CD4-positive, alpha-beta memory T cell (primary cell): Measurements from ENCODE around the gene TSPAN14. TPM values are rescaled to one million over a fixed set of nuclear protein-coding genes. Genes with fewer than 3 reads are reported as not detected.

Experiments
- CTCF ChIA-PET: fragments of 350-600 bp; sonication (Branson Sonifier 250); formaldehyde crosslinking; loops from one replicate; lab custom pipeline; 2021; ENCODE audit warnings: inconsistent platforms; ENCODE audit not compliant: partially characterized antibody; lab: Charles Lee
- POLR2A ChIA-PET: fragments of 350-600 bp; sonication (Branson Sonifier 250); formaldehyde crosslinking; loops from one replicate; lab custom pipeline; 2021; ENCODE audit not compliant: partially characterized antibody; lab: Charles Lee
- DNase-seq, 5 donors: peaks; one replicate each; pipeline versions ENCODE4 v3.0.0 to v3.0.0-alpha.2; 2020 to 2022; ENCODE audit warnings: mixed read lengths in 1 of 5
- H3K27ac ChIP-seq: one replicate; pipeline ENCODE4 v1.7.0; 2013; ENCODE audit warnings: low read depth, low read length
- H3K27me3 ChIP-seq: 2 replicates; pipeline ENCODE4 v1.7.0; 2013; ENCODE audit warnings: mild to moderate bottlenecking, low read length, moderate library complexity; ENCODE audit not compliant: insufficient read depth
- H3K36me3 ChIP-seq: 2 replicates; pipeline ENCODE4 v1.7.0; 2013; ENCODE audit warnings: mild to moderate bottlenecking, low read length, moderate library complexity; ENCODE audit not compliant: insufficient read depth
- H3K4me1 ChIP-seq: 2 replicates; pipeline ENCODE4 v1.7.0; 2013; ENCODE audit warnings: mild to moderate bottlenecking, low read length, moderate library complexity; ENCODE audit not compliant: insufficient read depth
- H3K4me3 ChIP-seq, 2 donors: one replicate each; pipeline ENCODE4 v1.7.0; 2013; ENCODE audit warnings: low read length in 2 of 2, mild to moderate bottlenecking in 1 of 2
- H3K9me3 ChIP-seq, 2 donors: one replicate each; pipeline ENCODE4 v1.7.0; 2013; ENCODE audit warnings: low read length in 2 of 2, control low read depth in 1 of 2; ENCODE audit not compliant: control insufficient read depth in 1 of 2
- H3K27ac Mint-ChIP-seq, 7 donors: one replicate each; pipeline ENCODE4 v1.8.0; 2020 to 2021; ENCODE audit warnings: mixed read lengths in 7 of 7, mild to moderate bottlenecking in 6 of 7, inconsistent platforms in 3 of 7, moderate library complexity in 3 of 7
- H3K27me3 Mint-ChIP-seq, 2 donors: one replicate each; pipeline ENCODE4 v1.8.0; 2020 to 2021; ENCODE audit warnings: mixed read lengths in 2 of 2
- H3K36me3 Mint-ChIP-seq, 2 donors: one replicate each; pipeline ENCODE4 v1.8.0; 2020 to 2021; ENCODE audit warnings: mixed read lengths in 2 of 2, inconsistent platforms in 1 of 2, mild to moderate bottlenecking in 1 of 2
- H3K4me1 Mint-ChIP-seq, 4 donors: one replicate each; pipeline ENCODE4 v1.8.0; 2020 to 2021; ENCODE audit warnings: mixed read lengths in 4 of 4, mild to moderate bottlenecking in 1 of 4
- H3K4me3 Mint-ChIP-seq, 8 donors: one replicate each; pipeline ENCODE4 v1.8.0; 2020 to 2021; ENCODE audit warnings: mixed read lengths in 8 of 8, mild to moderate bottlenecking in 7 of 8, moderate library complexity in 6 of 8, inconsistent platforms in 3 of 8
- H3K9me3 Mint-ChIP-seq, 8 donors: one replicate each; pipeline ENCODE4 v1.8.0; 2020 to 2021; ENCODE audit warnings: mixed read lengths in 8 of 8, mild to moderate bottlenecking in 5 of 8, inconsistent platforms in 3 of 8, moderate library complexity in 1 of 8
- intact Hi-C: fragments of 100-400 bp; cut with micrococcal nuclease; formaldehyde crosslinking; loops from one replicate; pipeline ENCODE4 v1.15.1; 2023
- polyA plus RNA-seq, 2 donors: library from polyadenylated mRNA; unstranded; fragments of 300-500 nt; fragmentation: Illumina TruSeq; gene quantifications; one replicate each; pipeline ENCODE4 v1.2.3, GENCODE V29; 2021
- total RNA-seq, 2 experiments: library from RNA; stranded (reverse); gene quantifications; one replicate each; pipeline ENCODE4 v1.2.3, GENCODE V29; 2021

Gene TSPAN14
- total and polyA plus RNA-seq, 4 experiments from 2014 or later, result 148 to 246 (median 152) TPM

GRCh38 chr10:80537736-80538480, 83.8 kb downstream of the TSPAN14 start, which contains the start of gene SH2D4B:
TSS of gene SH2D4B (plus strand) at chr10:80537902. CDS start at chr10:80538332, 430 bp downstream.
- peaks cover 7% of the 10 kb centered on the region for H3K4me1 ChIP-seq
- no peaks in the 10 kb centered on the region for H3K36me3 ChIP-seq
- Mint-ChIP-seq H3K4me3 (peak within 1 kb of the TSS; percentile 44 to 95 (median 74)), H3K9me3 (no peaks in the 10 kb centered on the region), H3K36me3 (peaks cover 3% of the 10 kb centered on the region in 2 donors), H3K27me3 (peaks cover 0 to 1% of the 10 kb centered on the region in 2 donors), H3K4me1 (peaks cover 6 to 24% (median 18%) of the 10 kb centered on the region in 4 donors), H3K27ac (peak within 1 kb of the TSS; percentile 9 to 98 (median 79))
- H3K9me3 ChIP-seq, result no peaks in the 10 kb centered on the region
- intact Hi-C loops, result loop anchor here (5.0 to 10.0 kb wide), 2 partner anchors 163 to 384 kb away; no protein-coding TSS in a partner anchor
- ChIA-PET CTCF (interaction anchor here (1.6 kb wide), 1 partner anchor 27 kb away, joined by 6 read pairs; no protein-coding TSS in a partner anchor), POLR2A (interaction anchor here (1.1 to 1.4 kb wide), 2 partner anchors 10 to 33 kb away, joined by 3 read pairs; no protein-coding TSS in a partner anchor)
- no peak within 1 kb of the TSS for H3K4me3 ChIP-seq
- no peaks in the 10 kb centered on the region for H3K27me3 ChIP-seq
- DNase-seq, result no peak
- H3K27ac ChIP-seq, result no peak within 1 kb of the TSS

- ChIA-PET CTCF (interaction anchor here (1.4 kb wide), 1 partner anchor 94 kb away, joined by 3 read pairs; no protein-coding TSS in a partner anchor), POLR2A (interaction anchor here (1.1 to 1.4 kb wide), 2 partner anchors 9 to 34 kb away, joined by 3 read pairs; no protein-coding TSS in a partner anchor)
- Mint-ChIP-seq H3K36me3 (peaks cover 3% of the 10 kb centered on the region in 2 donors), H3K9me3 (no peaks in the 10 kb centered on the region), H3K4me1 (peaks cover 6 to 23% (median 17%) of the 10 kb centered on the region in 4 donors), H3K4me3 (peak overlapping the region in 1 of 8 donors; percentile 74), H3K27me3 (peaks cover 0 to 1% of the 10 kb centered on the region in 2 donors), H3K27ac (peak overlapping the region in 1 of 7 donors; percentile 68)
- H3K27ac ChIP-seq, result no peak overlapping the region
- intact Hi-C loops, result loop anchor here (5.0 to 10.0 kb wide), 2 partner anchors 164 to 384 kb away; no protein-coding TSS in a partner anchor
- no peaks in the 10 kb centered on the region for H3K27me3 ChIP-seq
- no peaks in the 10 kb centered on the region for H3K9me3 ChIP-seq
- no peak for DNase-seq
- H3K4me3 ChIP-seq, result no peak overlapping the region
- H3K4me1 ChIP-seq, result peaks cover 7% of the 10 kb centered on the region
- no peaks in the 10 kb centered on the region for H3K36me3 ChIP-seq
Measured at GRCh38 chr10:80538481-80539185, 84.5 kb downstream of the TSPAN14 start.

- POLR2A ChIA-PET, result interaction anchor here (1.1 kb wide), 1 partner anchor 35 kb away, joined by 3 read pairs; no protein-coding TSS in a partner anchor
- H3K27me3 Mint-ChIP-seq, result peaks cover 0 to 1% of the 10 kb centered on the region in 2 donors
- no peaks in the 10 kb centered on the region for H3K9me3 Mint-ChIP-seq
- peaks cover 3% of the 10 kb centered on the region in 2 donors for H3K36me3 Mint-ChIP-seq
- DNase-seq, result no peak
- H3K27ac Mint-ChIP-seq, result peak overlapping the region in 2 of 7 donors; percentile 51 to 55
- H3K4me3 ChIP-seq, result no peak overlapping the region
- H3K36me3 ChIP-seq, result no peaks in the 10 kb centered on the region
- CTCF ChIA-PET, result interaction anchor here (1.4 kb wide), 1 partner anchor 95 kb away, joined by 3 read pairs; no protein-coding TSS in a partner anchor
- H3K27me3 ChIP-seq, result no peaks in the 10 kb centered on the region
- H3K4me1 ChIP-seq, result peaks cover 7% of the 10 kb centered on the region
- intact Hi-C loops, result loop anchor here (5.0 to 10.0 kb wide), 2 partner anchors 165 to 383 kb away; no protein-coding TSS in a partner anchor
- no peak overlapping the region for H3K4me3 Mint-ChIP-seq
- H3K27ac ChIP-seq, result no peak overlapping the region
- H3K4me1 Mint-ChIP-seq, result peaks cover 6 to 23% (median 17%) of the 10 kb centered on the region in 4 donors
- H3K9me3 ChIP-seq, result no peaks in the 10 kb centered on the region
Measured at GRCh38 chr10:80539421-80540031, 85.4 kb downstream of the TSPAN14 start.

- no peaks in the 10 kb centered on the region for H3K36me3 ChIP-seq
- Mint-ChIP-seq H3K4me3 (no peak overlapping the region), H3K9me3 (no peaks in the 10 kb centered on the region), H3K27ac (peak overlapping the region in 1 of 7 donors; percentile 39), H3K4me1 (peaks cover 8 to 23% (median 17%) of the 10 kb centered on the region in 4 donors), H3K36me3 (peaks cover 3% of the 10 kb centered on the region in 2 donors), H3K27me3 (peaks cover 0 to 1% of the 10 kb centered on the region in 2 donors)
- H3K9me3 ChIP-seq, result no peaks in the 10 kb centered on the region
- no peak for DNase-seq
- H3K4me3 ChIP-seq, result no peak overlapping the region
- ChIA-PET POLR2A (no interaction called here), CTCF (interaction anchor here (0.8 to 1.4 kb wide), 3 partner anchors 34 to 162 kb away, joined by 3 to 4 read pairs (median 3); no protein-coding TSS in a partner anchor)
- no peak overlapping the region for H3K27ac ChIP-seq
- no peaks in the 10 kb centered on the region for H3K27me3 ChIP-seq
- intact Hi-C loops, result no loop called here
- peaks cover 7% of the 10 kb centered on the region for H3K4me1 ChIP-seq
Measured at GRCh38 chr10:80540136-80540535, 86.0 kb downstream of the TSPAN14 start.

GRCh38 chr10:80540618-80540980, 86.5 kb downstream of the TSPAN14 start:
- Histone ChIP-seq H3K4me3 (no peak overlapping the region), H3K27me3 (no peaks in the 10 kb centered on the region), H3K4me1 (peaks cover 7% of the 10 kb centered on the region), H3K9me3 (no peaks in the 10 kb centered on the region), H3K27ac (no peak overlapping the region), H3K36me3 (no peaks in the 10 kb centered on the region)
- Mint-ChIP-seq H3K27ac (peak overlapping the region in 4 of 7 donors; percentile 32 to 68 (median 45)), H3K4me1 (peaks cover 8 to 19% (median 13%) of the 10 kb centered on the region in 4 donors), H3K4me3 (peak overlapping the region in 1 of 8 donors; percentile 20), H3K36me3 (peaks cover 0 to under 1% of the 10 kb centered on the region in 2 donors), H3K27me3 (peaks cover 0 to 1% of the 10 kb centered on the region in 2 donors), H3K9me3 (no peaks in the 10 kb centered on the region)
- intact Hi-C loops, result no loop called here
- POLR2A ChIA-PET, result no interaction called here
- no peak for DNase-seq
- CTCF ChIA-PET, result interaction anchor here (0.8 to 1.0 kb wide), 2 partner anchors 35 to 162 kb away, joined by 3 to 4 read pairs; no protein-coding TSS in a partner anchor

- DNase-seq, result no peak
- no peak overlapping the region for H3K27ac ChIP-seq
- no peaks in the 10 kb centered on the region for H3K27me3 ChIP-seq
- H3K4me3 Mint-ChIP-seq, result no peak overlapping the region
- intact Hi-C loops, result no loop called here
- H3K36me3 Mint-ChIP-seq, result no peaks in the 10 kb centered on the region
- peak overlapping the region in 5 of 7 donors; percentile 32 to 55 (median 43) for H3K27ac Mint-ChIP-seq
- peaks cover 0 to 1% of the 10 kb centered on the region in 2 donors for H3K27me3 Mint-ChIP-seq
- no peaks in the 10 kb centered on the region for H3K9me3 ChIP-seq
- no peak overlapping the region for H3K4me3 ChIP-seq
- no peaks in the 10 kb centered on the region for H3K9me3 Mint-ChIP-seq
- H3K4me1 ChIP-seq, result peaks cover 7% of the 10 kb centered on the region
- peaks cover 8 to 16% (median 10%) of the 10 kb centered on the region in 4 donors for H3K4me1 Mint-ChIP-seq
- ChIA-PET POLR2A (interaction anchor here (1.8 kb wide), 1 partner anchor 11 kb away, joined by 4 read pairs; no protein-coding TSS in a partner anchor), CTCF (interaction anchor here (0.9 to 1.4 kb wide), 5 partner anchors 35 to 161 kb away, joined by 3 to 5 read pairs (median 4); no protein-coding TSS in a partner anchor)
- no peaks in the 10 kb centered on the region for H3K36me3 ChIP-seq
Measured at GRCh38 chr10:80540981-80541750, 87.1 kb downstream of the TSPAN14 start.
